ENCODE measurements around the gene WIPF2.
A peak's percentile ranks its signal among the peaks of the same experiment; 100 is the strongest.

Gene WIPF2

GRCh38 chr17:40178660-40179059 lies 40.4 kb upstream of the WIPF2 start:
- DNase-seq (ENCODE audit: low read depth), result no peak
- Histone ChIP-seq H3K9me3 (ENCODE audit: control insufficient read depth, low read length) (no peaks in the 10 kb centered on the region), H3K4me1 (ENCODE audit: control insufficient read depth, insufficient read depth, low read length) (peaks cover 4% of the 10 kb centered on the region), H3K9ac (ENCODE audit: low read length) (no peak overlapping the region), H3K4me3 (ENCODE audit: low read length) (no peak overlapping the region), H3K27me3 (replicated peaks; ENCODE audit: control insufficient read depth, insufficient read depth, low read length) (no peaks in the 10 kb centered on the region), H3K36me3 (ENCODE audit: control insufficient read depth, insufficient read depth, low read length, severe bottlenecking) (peaks cover 23% of the 10 kb centered on the region)

- no peak overlapping the region for H3K9ac ChIP-seq (ENCODE audit: low read length)
- H3K4me1 ChIP-seq (ENCODE audit: control insufficient read depth, insufficient read depth, low read length), result peaks cover 6% of the 10 kb centered on the region
- no peaks in the 10 kb centered on the region for H3K9me3 ChIP-seq (ENCODE audit: control insufficient read depth, low read length)
- no peak overlapping the region for H3K4me3 ChIP-seq (ENCODE audit: low read length)
- DNase-seq (ENCODE audit: low read depth), result peak; percentile 66
- peaks cover 10% of the 10 kb centered on the region for H3K36me3 ChIP-seq (ENCODE audit: control insufficient read depth, insufficient read depth, low read length, severe bottlenecking)
- H3K27me3 ChIP-seq (replicated peaks; ENCODE audit: control insufficient read depth, insufficient read depth, low read length), result no peaks in the 10 kb centered on the region
Observed at GRCh38 chr17:40179923-40180659, 39.0 kb upstream of the WIPF2 start.

- H3K36me3 ChIP-seq (ENCODE audit: control insufficient read depth, insufficient read depth, low read length, severe bottlenecking), result peaks cover 10% of the 10 kb centered on the region
- no peak overlapping the region for H3K4me3 ChIP-seq (ENCODE audit: low read length)
- no peak for DNase-seq (ENCODE audit: low read depth)
- peaks cover 12% of the 10 kb centered on the region for H3K4me1 ChIP-seq (ENCODE audit: control insufficient read depth, insufficient read depth, low read length)
- H3K27me3 ChIP-seq (replicated peaks; ENCODE audit: control insufficient read depth, insufficient read depth, low read length), result no peaks in the 10 kb centered on the region
- no peak overlapping the region for H3K9ac ChIP-seq (ENCODE audit: low read length)
- H3K9me3 ChIP-seq (ENCODE audit: control insufficient read depth, low read length), result no peaks in the 10 kb centered on the region
Observed at GRCh38 chr17:40180694-40181093, 38.4 kb upstream of the WIPF2 start.

GRCh38 chr17:40181205-40181604 lies 37.9 kb upstream of the WIPF2 start:
- no peak for DNase-seq (ENCODE audit: low read depth)
- Histone ChIP-seq H3K27me3 (replicated peaks; ENCODE audit: control insufficient read depth, insufficient read depth, low read length) (no peaks in the 10 kb centered on the region), H3K4me3 (ENCODE audit: low read length) (no peak overlapping the region), H3K4me1 (ENCODE audit: control insufficient read depth, insufficient read depth, low read length) (peaks cover 15% of the 10 kb centered on the region), H3K9ac (ENCODE audit: low read length) (no peak overlapping the region), H3K9me3 (ENCODE audit: control insufficient read depth, low read length) (no peaks in the 10 kb centered on the region), H3K36me3 (ENCODE audit: control insufficient read depth, insufficient read depth, low read length, severe bottlenecking) (peaks cover 7% of the 10 kb centered on the region)

GRCh38 chr17:40182606-40183005 lies 36.5 kb upstream of the WIPF2 start:
- DNase-seq (ENCODE audit: low read depth), result no peak
- no peaks in the 10 kb centered on the region for H3K9me3 ChIP-seq (ENCODE audit: control insufficient read depth, low read length)
- H3K4me1 ChIP-seq (ENCODE audit: control insufficient read depth, insufficient read depth, low read length), result peaks cover 11% of the 10 kb centered on the region
- H3K9ac ChIP-seq (ENCODE audit: low read length), result no peak overlapping the region
- H3K27me3 ChIP-seq (replicated peaks; ENCODE audit: control insufficient read depth, insufficient read depth, low read length), result no peaks in the 10 kb centered on the region
- no peak overlapping the region for H3K4me3 ChIP-seq (ENCODE audit: low read length)
- H3K36me3 ChIP-seq (ENCODE audit: control insufficient read depth, insufficient read depth, low read length, severe bottlenecking), result peaks cover 4% of the 10 kb centered on the region

- no peaks in the 10 kb centered on the region for H3K9me3 ChIP-seq (ENCODE audit: control insufficient read depth, low read length)
- H3K4me1 ChIP-seq (ENCODE audit: control insufficient read depth, insufficient read depth, low read length), result peaks cover 16% of the 10 kb centered on the region
- no peak for DNase-seq (ENCODE audit: low read depth)
Observed at GRCh38 chr17:40187238-40187637, 31.9 kb upstream of the WIPF2 start.

GRCh38 chr17:40188694-40189093 lies 30.4 kb upstream of the WIPF2 start:
- peaks cover under 1% of the 10 kb centered on the region for H3K36me3 ChIP-seq (ENCODE audit: control insufficient read depth, insufficient read depth, low read length, severe bottlenecking)
- no peaks in the 10 kb centered on the region for H3K9me3 ChIP-seq (ENCODE audit: control insufficient read depth, low read length)
- H3K4me3 ChIP-seq (ENCODE audit: low read length), result no peak overlapping the region
- no peak for DNase-seq (ENCODE audit: low read depth)
- H3K27me3 ChIP-seq (replicated peaks; ENCODE audit: control insufficient read depth, insufficient read depth, low read length), result no peaks in the 10 kb centered on the region
- H3K9ac ChIP-seq (ENCODE audit: low read length), result no peak overlapping the region
- H3K4me1 ChIP-seq (ENCODE audit: control insufficient read depth, insufficient read depth, low read length), result peaks cover 16% of the 10 kb centered on the region

More at GRCh38 chr17:40187238-40187637, 31.9 kb upstream of the WIPF2 start:
- Histone ChIP-seq H3K27me3 (replicated peaks; ENCODE audit: control insufficient read depth, insufficient read depth, low read length) (no peaks in the 10 kb centered on the region), H3K36me3 (ENCODE audit: control insufficient read depth, insufficient read depth, low read length, severe bottlenecking) (no peaks in the 10 kb centered on the region), H3K4me3 (ENCODE audit: low read length) (no peak overlapping the region), H3K9ac (ENCODE audit: low read length) (no peak overlapping the region)

- Histone ChIP-seq H3K36me3 (ENCODE audit: control insufficient read depth, insufficient read depth, low read length, severe bottlenecking) (peaks cover 3% of the 10 kb centered on the region), H3K9me3 (ENCODE audit: control insufficient read depth, low read length) (no peaks in the 10 kb centered on the region), H3K4me1 (ENCODE audit: control insufficient read depth, insufficient read depth, low read length) (peaks cover 12% of the 10 kb centered on the region), H3K4me3 (ENCODE audit: low read length) (peak overlapping the region; percentile 71), H3K27me3 (replicated peaks; ENCODE audit: control insufficient read depth, insufficient read depth, low read length) (no peaks in the 10 kb centered on the region), H3K9ac (ENCODE audit: low read length) (peak overlapping the region; percentile 42)
- no peak for DNase-seq (ENCODE audit: low read depth)
Observed at GRCh38 chr17:40190197-40191021, 28.7 kb upstream of the WIPF2 start.

- DNase-seq (ENCODE audit: low read depth), result peak; percentile 91
- H3K4me3 ChIP-seq (ENCODE audit: low read length), result peak overlapping the region; percentile 71
- H3K27me3 ChIP-seq (replicated peaks; ENCODE audit: control insufficient read depth, insufficient read depth, low read length), result no peaks in the 10 kb centered on the region
Observed at GRCh38 chr17:40191237-40192208, 27.6 kb upstream of the WIPF2 start.

GRCh38 chr17:40192961-40193360 lies 26.1 kb upstream of the WIPF2 start:
- Histone ChIP-seq H3K4me3 (ENCODE audit: low read length) (no peak overlapping the region), H3K36me3 (ENCODE audit: control insufficient read depth, insufficient read depth, low read length, severe bottlenecking) (peaks cover 3% of the 10 kb centered on the region), H3K27me3 (replicated peaks; ENCODE audit: control insufficient read depth, insufficient read depth, low read length) (no peaks in the 10 kb centered on the region), H3K9me3 (ENCODE audit: control insufficient read depth, low read length) (no peaks in the 10 kb centered on the region), H3K9ac (ENCODE audit: low read length) (no peak overlapping the region), H3K4me1 (ENCODE audit: control insufficient read depth, insufficient read depth, low read length) (peaks cover 6% of the 10 kb centered on the region)
- no peak for DNase-seq (ENCODE audit: low read depth)

More at GRCh38 chr17:40191237-40192208, 27.6 kb upstream of the WIPF2 start:
- no peaks in the 10 kb centered on the region for H3K9me3 ChIP-seq (ENCODE audit: control insufficient read depth, low read length)
- H3K4me1 ChIP-seq (ENCODE audit: control insufficient read depth, insufficient read depth, low read length), result peaks cover 6% of the 10 kb centered on the region
- H3K36me3 ChIP-seq (ENCODE audit: control insufficient read depth, insufficient read depth, low read length, severe bottlenecking), result peaks cover 3% of the 10 kb centered on the region
- peak overlapping the region; percentile 15 for H3K9ac ChIP-seq (ENCODE audit: low read length)
